HL-60/S4 (cell line): ENCODE measurements around the gene HSPB6.

Experiments used
- in situ Hi-C: fragments of 300-500 bp; cut with MboI; formaldehyde crosslinking; loops from 2 replicates; pipeline ENCODE4 v1.14.3; 2022; ENCODE audit warnings: low sequenced_read_pairs

Gene HSPB6

DNA sequence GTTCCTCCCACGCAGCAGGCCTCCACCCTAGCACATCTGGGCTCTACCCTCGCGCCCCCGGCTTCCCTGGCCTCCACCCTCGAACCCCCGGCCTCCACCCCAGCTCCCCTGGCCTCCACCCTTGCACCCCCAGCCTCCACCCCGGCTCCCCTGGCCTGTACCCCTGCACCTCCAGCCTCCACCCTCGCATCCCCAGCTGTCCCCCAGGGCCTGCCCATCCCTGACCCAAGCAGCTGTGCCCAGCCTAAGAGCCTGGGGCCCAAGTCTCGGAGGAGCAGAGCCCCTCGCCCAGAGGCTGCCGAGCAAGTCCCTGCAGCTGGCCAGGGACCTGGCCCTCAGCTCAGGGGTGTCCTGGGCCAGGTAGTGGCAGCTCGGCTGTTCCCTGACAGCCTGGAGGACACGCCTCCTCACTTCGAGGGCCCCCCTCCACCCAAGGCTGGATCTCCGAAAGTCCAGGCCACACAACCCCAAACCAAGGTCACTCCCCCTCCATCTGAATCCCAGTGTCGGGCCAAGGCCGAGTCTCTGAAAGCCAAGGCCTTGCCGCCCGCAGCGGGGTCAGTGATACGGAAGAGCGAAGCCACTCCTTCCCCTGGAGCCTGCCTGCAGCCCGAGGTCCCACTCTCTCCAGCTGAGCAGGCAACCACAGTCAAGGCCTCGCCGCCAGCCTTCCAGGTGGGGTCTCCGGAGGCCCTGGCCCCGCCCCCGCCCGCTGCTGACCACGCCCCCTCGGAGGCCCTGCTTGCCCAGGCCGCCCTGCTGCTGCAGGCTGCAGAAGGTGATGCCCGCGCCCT lies 10.7 kb upstream of the HSPB6 start:
- in situ Hi-C loops = no loop called here

DNA sequence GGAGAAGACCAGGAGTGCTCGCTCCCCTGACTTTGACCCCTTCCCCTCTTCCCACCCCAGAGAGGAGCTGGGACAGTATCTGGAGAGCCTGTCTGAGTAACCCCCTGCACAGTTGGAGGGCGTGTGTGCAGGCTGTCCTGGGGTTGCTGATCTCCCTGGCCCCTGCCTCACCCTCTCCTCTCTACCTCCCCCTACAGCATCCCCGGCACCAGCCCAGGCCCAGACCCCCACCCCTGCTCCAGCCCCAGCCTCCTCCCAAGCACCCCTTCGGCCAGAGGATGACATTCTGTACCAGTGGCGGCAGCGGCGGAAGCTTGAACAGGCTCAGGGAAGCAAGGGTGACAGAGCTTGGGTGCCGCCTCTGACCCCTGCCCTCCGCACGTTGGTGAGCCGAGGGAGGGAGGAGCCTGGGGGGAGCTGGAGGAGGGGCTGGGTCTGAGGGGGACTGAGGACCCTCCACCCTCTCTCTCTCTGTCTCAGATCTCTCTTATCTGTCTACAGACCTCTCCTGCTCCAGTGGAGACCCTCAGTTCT lies 9.8 kb upstream of the HSPB6 start:
- in situ Hi-C loops = no loop called here

- in situ Hi-C loops = no loop called here
Observed at GRCh38 chr19:35764432-35765315, 7.8 kb upstream of the HSPB6 start.

- in situ Hi-C loops = no loop called here
Observed at GRCh38 chr19:35760711-35761349, 4.0 kb upstream of the HSPB6 start.

GRCh38 chr19:35759697-35760096 lies 2.9 kb upstream of the HSPB6 start:
- in situ Hi-C loops = no loop called here

GRCh38 chr19:35757749-35758608 lies 1.1 kb upstream of the HSPB6 start, which contains the start of gene PROSER3:
Gene PROSER3, plus strand, starts transcription at chr19:35758176. Its CDS starts 40 bp downstream, at chr19:35758216.
- in situ Hi-C loops = no loop called here

DNA sequence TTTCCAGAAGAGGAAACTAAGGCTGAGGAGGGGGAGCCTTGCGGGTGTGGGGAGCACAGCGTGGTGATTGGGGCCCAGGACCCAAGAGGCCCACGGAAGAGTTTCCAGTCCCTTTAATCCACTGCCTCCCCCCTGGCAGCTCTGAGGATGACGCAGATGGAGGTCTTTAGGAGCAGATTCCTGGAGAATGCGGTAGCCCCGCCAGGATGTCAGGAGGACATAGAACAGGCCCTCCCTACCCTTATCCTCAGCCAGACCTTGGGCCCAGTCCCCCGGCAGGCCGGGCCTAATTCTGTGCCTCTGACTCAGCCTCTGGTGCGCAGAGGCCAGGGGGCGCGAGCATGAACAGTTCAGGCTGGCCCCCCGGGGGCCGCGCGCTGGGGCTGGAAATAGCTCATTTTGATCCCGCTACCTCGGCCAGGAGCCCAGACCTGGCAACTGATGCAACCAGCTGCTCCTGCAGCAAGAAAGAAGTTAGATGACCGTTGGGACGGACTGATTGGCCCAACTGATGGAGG lies 461 bp upstream of the HSPB6 start:
- in situ Hi-C loops = no loop called here

- in situ Hi-C loops = no loop called here
Observed at GRCh38 chr19:35755550-35756376, 1.1 kb downstream of the HSPB6 start.

DNA sequence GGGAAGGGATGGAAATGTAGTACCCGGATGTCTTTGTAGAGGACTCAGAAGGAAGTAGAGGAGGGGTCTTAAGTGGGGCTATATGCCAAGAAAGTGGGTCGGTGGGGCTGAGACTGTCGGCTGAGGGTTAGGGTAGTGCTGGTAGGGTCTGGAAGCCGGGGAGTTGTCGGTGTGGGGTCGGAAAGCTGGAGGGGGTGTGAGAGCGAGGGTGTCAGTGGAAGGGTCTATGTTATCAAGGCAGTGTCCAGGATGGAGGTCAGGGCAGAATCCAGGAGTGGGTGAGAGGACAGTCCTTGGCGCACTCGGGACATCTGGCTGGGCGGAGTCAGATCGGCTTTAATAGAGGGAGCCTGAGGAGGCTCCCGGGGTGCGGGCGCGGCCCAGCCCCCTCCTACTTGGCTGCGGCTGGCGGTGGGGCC lies 1.7 kb downstream of the HSPB6 start:
- in situ Hi-C loops = no loop called here

DNA sequence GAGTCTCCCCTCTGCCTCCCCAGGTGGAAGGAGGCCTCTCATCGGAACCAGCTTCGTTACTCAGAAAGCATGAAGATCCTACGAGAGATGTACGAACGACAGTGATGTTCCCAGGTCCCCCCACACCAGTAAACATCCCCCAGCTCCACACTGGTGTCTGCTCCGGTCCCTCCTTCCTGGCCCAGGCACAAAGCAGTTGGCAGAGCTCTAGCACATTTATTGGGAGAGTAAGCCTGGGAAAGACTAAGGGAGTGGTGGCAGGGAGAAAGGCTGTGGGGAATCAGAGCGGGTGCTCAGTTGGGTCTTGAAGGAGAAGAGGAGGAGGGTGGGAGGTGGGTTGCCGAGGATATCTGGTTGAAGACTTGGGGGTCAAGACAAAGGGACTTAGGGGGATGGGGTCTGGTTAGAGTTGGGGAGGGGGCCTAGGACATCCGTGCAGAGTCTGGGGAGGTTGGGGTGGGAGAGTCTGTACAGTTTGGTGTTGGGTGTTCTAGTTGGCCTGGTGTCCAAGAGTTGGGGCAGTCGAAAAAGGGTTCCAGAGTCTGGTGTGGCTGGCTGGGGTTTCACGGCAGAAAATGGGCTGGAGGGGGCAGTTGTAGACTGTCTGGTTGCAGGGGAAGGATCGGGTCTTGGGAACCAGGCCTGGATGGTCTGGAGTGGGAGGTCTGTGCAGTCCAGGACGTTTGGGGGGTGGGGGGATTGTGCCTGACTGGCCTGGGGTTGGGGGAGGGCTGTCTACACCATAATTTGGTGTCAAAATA lies 2.3 kb downstream of the HSPB6 start:
- in situ Hi-C loops = no loop called here

GRCh38 chr19:35753634-35754369 lies 3.0 kb downstream of the HSPB6 start:
- in situ Hi-C loops = no loop called here

DNA sequence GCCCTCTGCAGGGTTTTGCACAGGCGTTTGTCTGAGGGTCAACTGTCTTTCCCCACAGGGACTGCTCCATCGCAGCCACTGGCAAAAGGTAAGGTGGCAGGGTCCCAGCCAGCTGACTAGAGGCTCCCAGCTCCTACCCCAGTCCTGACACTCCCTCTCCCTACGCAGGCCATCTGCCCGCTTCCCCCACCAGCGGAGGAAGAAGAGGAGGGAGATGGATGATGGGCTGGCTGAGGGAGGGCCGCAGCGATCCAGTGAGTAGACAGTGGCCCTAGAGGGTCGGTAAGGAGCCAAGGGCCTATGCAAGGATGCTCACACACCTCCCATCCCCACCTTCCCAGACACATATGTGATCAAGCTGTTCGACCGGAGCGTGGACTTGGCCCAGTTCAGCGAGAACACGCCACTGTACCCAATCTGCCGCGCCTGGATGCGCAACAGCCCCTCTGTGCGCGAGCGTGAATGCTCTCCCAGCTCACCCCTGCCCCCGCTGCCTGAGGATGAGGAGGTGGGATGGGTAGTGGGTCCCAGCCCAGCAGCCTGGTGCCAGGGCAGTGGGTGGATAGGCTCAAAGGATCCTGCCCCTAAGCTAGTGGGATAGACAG lies 4.0 kb downstream of the HSPB6 start:
- in situ Hi-C loops = no loop called here

GRCh38 chr19:35751839-35752745 lies 4.7 kb downstream of the HSPB6 start:
- in situ Hi-C loops = no loop called here

DNA sequence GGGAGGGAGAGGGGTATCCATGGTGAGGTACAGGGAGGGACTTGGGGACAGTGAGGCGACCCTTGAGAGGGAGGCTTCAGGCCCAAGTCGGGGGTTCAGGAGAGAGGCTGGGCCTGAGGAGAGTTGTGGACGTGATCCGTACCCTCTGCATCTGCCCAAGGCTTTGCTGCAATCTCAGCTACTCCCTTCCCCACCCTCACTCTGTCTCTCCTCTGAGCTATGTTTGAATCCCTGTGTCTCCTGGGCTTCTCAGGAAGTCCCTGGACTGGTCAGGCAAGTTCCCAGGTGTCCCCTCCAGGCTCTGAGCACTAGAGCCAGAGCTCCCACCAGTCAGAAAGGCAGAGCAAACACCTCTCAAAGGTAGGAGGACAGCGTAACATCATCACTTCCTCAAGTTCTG lies 6.7 kb downstream of the HSPB6 start:
- in situ Hi-C loops = no loop called here

DNA sequence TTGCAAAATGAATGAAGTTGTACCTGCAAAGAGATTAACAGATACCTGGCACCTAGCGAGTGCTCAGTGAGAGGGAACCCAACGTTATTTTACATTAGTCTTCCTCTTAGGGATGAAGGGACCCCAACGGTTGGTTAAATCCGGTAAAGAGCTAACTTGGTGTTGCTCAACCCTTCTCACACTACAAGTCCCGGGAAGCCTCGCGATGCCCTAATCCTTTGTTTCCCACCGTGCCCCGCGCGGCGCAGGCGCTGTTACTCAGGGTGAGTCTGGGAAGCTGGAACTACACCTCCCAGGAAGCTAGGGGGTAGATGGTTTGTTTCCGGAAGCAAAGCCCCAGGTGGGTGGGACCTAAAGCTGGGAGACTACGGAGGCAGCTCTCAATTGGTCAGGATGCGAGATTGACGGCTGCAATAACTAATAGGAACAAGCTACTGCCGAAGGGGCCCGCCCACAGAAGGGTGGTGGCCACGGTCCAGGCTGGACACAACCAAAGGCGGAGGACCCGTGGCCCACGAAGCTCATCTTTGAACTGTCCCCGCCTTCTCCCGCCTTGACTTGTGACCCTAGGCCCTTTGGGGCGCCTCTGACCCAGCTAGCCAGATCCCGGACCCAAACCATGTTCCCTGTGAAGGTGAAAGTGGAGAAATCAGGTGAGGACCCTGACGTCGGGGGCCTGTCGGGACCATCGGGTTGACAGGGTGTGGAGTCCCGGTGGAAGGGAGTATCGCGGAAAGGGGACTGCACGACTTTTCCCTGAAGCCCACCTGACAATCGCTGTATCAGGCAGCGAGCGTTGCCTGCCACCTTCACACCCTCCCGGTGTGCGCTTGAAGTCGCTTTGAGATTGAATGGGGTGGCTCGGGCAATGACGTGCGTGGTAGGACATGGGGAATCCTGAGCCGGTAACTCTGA lies 8.5 kb downstream of the HSPB6 start, which contains the start of gene LIN37:
Gene LIN37, plus strand, starts transcription at position 471 of the 915 bp plus-strand sequence. Its CDS starts 149 bp downstream, at position 620.
- in situ Hi-C loops = no loop called here
